HG03575 (cell line): Measurements from ENCODE around the gene CLEC2D.
"Not testable (repeated sequence)": the region's sequence is repeated elsewhere in the genome, so short reads cannot be mapped to it uniquely, and the experiment has no call there.

ENCODE experiments used
- ATAC-seq: cut with Tn5 transposase; IDR thresholded peaks from one replicate; pipeline ENCODE4 v1.9.1; 2021; ENCODE audit not compliant: unreplicated experiment, insufficient number of reproducible peaks, low FRiP score; ENCODE audit errors: extremely low read depth

The CLEC2D gene

GRCh38 chr12:9697619-9698018 is 28.1 kb downstream of the CLEC2D start:
- no peak for ATAC-seq

GRCh38 chr12:9698681-9699080 is 29.2 kb downstream of the CLEC2D start:
- ATAC-seq = no peak

GRCh38 chr12:9699269-9699897 is 29.9 kb downstream of the CLEC2D start:
- ATAC-seq = no peak

GRCh38 chr12:9699898-9700605 is 30.5 kb downstream of the CLEC2D start:
- no peak for ATAC-seq

- no peak for ATAC-seq
Measured at GRCh38 chr12:9700606-9700956, 31.1 kb downstream of the CLEC2D start.

GRCh38 chr12:9701380-9702154 is 32.1 kb downstream of the CLEC2D start:
- no peak for ATAC-seq

GRCh38 chr12:9702255-9702654 is 32.7 kb downstream of the CLEC2D start:
- ATAC-seq = no peak

GRCh38 chr12:9704561-9704960 is 35.0 kb downstream of the CLEC2D start:
- not testable (repeated sequence) for ATAC-seq

- no peak for ATAC-seq
Measured at GRCh38 chr12:9706086-9706685, 36.7 kb downstream of the CLEC2D start.

- ATAC-seq = no peak
Measured at GRCh38 chr12:9707356-9707755, 37.8 kb downstream of the CLEC2D start.

GRCh38 chr12:9707864-9708808 is 38.6 kb downstream of the CLEC2D start:
- ATAC-seq = no peak

- ATAC-seq = no peak
Measured at GRCh38 chr12:9708853-9709252, 39.3 kb downstream of the CLEC2D start.

GRCh38 chr12:9710584-9711375 is 41.3 kb downstream of the CLEC2D start:
- ATAC-seq = no peak

- no peak for ATAC-seq
Measured at GRCh38 chr12:9711664-9712063, 42.2 kb downstream of the CLEC2D start.

GRCh38 chr12:9713032-9713558 is 43.6 kb downstream of the CLEC2D start:
- ATAC-seq = peak; percentile 60

- no peak for ATAC-seq
Measured at GRCh38 chr12:9717070-9717925, 47.8 kb downstream of the CLEC2D start.

- no peak for ATAC-seq
Measured at GRCh38 chr12:9718968-9719367, 49.5 kb downstream of the CLEC2D start.
